Fibroblast of skin of right quadriceps (primary cell): ENCODE measurements around the gene PSMG4.

Experiments
- DNase-seq: peaks from one replicate; pipeline ENCODE4 v3.0.0-alpha.2; 2013

PSMG4 gene

DNA sequence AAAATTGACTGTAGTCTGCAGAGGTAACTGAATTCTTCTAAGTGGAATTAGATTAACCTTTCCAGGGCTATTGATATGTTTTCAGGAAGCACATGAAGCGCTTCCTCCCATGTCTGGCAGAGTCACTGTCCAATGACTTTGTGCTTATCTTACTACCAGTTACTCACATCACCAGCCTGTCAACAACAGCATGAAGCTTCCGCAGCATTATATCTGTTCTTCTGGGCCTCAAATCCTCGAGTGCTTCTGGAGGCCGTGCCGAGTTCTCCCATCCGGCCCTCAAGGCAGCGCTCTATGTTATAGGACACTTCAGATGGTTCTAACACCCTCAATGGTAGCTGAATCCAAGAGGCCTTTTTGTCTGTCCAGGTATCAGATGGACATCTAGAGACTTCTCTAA is 33.2 kb downstream of the PSMG4 start:
- no peak for DNase-seq

DNA sequence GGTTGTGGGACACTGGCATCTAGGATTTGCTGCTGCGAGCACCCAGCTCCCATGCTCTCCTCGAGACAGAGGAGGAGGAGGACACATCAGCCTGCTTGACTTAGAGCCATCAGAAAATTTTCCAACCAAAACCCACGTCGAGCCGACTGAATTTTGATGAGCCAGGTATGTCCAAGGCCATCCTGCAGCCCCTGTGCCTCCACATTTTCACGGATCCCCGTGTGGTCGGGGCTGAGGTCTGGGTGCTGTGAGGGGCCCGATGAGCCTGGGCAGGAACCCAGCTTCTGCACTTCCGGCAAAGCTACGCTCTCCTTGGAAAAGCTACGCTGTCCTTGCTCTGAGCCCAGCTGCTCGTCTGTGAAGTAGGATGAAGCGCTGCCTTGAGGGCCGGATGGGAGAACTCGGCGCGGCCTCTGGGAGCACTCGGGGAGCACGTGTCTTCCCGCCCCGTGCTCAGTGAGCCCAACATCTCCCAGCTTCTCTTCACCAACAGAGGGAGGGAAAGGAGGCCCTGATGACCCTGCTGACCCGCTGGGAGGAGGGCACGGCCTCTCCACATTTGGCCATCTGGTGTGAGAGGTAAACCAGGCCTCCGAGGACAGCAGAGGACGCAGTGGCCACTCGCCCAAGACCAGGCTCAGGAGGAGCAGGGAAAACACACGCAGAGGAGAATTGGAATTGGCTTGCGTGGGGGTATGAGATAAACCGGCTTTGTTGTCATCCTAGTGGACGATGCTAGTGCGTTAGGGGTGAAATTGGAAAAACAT is 33.9 kb downstream of the PSMG4 start:
- DNase-seq: no peak

DNA sequence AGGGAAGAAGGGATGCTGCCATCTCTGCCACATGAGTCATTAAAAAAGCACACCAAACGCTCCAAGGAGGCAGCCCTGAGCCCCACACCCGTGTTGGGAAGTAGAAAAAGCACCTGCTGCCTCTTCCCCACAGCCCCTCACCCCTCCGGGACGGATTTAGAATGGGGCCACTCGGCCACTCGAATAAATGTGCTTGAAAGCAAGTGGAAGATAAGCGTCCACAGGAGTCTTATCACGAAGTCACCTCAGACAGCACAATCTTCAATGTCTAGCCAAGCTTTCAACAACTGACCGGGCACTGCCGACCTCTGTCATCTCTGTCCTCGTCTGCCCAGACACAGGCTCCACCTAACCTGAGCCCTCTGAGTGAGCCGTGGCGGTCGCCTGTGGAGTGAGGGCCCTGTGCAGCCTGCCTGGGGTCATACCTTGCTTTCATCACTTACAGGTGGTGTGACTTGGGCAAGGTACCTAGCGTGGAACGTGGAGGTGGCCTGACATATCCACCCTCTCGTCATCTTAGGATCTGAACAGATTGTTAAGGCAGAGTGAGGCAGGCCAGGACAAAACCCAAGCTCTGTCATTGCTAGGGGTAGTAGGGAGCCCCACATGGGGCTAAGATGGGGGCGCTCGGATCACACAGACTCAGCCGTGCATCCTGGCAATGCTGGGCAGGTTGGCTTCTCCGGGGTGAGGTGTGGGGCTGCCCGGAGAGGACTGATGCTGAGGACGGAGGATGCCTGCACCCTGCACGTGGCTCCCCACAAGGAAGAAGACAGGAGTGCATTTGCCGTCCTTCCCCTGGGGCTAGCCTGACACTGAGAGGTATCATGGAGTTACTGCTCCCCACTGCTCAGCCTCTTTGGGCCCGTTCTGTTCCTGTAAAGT is 34.8 kb downstream of the PSMG4 start:
- no peak for DNase-seq

DNA sequence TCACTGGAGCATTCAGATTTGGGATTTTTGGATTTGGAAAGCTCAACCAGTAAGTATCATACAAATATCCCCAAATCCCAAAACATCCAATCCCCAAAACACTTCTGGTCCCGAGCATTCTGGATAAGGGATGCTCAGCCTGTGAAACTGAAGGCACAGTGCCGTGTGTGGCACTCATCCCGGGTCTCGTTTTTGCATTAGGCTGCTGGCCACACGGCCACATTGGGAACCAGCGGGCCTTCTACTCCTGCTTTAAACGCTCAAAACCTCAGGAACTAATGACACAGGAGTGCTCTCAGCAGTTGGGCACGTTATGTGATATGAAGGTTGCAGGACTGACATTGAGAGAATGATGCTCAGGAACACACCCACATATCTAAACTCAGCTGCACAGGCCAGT is 35.6 kb downstream of the PSMG4 start:
- DNase-seq: no peak

DNA sequence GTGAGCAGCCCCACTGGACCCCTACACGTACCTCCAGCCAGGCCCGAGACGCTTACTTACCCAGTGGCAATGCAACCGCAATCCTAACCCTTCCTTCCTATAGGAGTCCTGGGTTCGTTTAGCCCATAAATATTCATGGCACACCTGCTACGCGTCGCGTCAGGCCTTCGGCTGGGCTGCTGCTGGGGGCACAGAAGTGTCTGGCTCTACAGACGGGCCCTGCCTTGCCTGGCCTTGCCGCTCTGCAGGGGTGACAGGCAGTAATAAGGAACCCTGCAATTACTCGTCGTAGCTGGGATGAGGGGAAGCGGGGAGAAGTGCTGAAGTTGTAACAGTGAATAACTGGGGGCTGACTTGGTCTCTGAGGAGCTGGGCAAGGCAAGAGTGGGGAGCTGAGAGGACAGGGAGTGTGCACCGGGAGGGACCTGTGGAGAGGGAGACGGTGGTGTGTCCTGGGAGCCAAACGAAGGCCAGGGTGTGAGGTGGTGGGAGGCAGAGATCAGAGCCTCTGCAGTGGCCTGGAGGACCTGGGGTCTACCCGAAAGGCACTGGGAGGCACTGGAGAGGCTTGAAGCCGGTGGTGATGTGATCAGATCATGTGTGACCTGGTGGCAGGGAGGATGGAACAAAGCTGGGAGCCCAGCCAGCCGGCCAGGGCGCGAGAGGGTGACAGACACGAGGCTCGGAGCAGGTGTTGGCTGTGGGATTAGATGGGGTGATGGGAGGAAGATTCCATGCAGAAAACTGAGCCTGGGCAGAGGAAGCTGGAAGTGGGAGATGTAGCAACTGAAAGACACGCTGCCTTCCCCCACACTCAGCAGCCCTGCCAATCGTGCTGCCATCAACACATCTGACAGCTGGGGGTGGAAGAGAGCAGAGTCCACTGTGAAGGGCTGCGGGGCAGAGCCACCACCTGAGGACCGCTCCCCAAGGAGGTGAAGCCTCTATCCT is 36.4 kb downstream of the PSMG4 start:
- no peak for DNase-seq

DNA sequence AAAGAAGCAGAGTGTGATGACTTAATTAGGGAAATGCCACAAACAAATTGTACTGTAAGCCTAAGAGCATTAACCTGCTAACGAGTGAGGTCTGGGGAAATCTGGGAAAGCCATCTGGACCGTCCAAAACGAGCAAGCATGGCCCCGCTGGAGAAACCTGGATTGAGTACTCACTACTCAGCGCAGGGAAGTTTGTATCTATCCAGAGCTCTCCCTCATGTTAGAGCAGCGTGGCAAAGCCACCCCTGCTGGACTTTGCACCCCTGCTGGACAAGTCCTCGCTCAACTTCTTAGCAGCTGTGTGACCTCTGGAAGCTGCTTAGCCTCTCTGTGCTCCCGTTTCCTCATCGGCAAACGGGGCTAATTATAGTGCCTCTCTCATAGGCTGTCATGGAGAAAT is 37.3 kb downstream of the PSMG4 start:
- no peak for DNase-seq

DNA sequence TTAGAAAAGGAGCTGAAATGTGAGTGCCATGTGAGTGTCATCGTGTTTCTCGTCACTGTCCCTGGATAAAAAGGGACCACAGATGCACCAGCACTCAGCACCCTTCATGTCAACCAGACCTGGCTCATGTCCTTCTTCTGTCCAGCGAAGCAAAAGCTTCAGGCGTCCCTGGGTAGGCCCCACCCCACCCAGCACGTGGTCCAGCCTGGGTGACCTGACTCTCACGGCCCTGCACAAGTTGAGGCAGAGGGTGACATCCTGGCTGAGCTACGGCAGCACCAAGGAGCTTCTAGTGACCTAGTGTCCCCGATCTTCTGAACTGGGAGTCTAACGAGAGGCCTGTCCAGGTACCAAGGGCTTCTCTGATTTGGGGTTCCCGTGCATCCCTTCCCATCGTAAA is 37.8 kb downstream of the PSMG4 start:
- DNase-seq: no peak

DNA sequence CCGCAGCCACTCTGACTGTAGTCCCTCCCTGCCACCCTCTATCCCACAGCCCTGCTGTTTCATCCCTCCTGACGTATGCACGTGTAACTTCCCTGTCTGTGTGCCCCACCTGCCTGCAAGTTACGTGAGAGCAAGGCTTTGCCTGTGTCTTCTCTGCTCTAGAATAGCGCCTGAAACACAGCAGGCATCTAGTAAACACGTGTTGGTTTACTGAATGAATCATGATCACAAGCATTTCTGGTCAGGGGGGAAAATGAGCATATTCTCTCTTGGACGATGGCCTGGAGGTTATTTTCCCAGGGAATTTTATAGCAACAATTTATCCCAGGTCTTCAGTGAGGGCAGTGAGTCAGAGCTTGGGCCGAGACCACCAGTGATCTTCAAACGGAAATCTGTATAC is 38.3 kb downstream of the PSMG4 start:
- DNase-seq: no peak

DNA sequence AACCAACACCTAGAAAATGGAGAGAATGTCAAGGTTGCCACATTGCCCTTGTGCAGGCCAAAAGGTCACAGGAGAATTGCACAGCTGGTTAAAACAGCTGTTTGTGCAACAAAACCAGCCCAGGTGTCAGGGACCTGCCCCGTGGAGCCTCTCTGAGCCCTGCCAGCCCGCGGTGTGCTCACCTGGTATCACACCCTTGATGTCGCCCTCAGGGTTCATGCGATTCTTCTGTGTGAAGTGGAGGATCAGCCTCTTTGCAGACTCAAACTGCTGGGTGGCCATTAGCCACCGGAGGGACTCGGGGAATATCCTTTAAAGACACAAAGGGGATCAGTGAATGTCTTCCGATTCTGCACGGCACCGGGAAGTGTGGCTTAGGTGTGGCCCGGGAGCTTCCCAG is 39.2 kb downstream of the PSMG4 start:
- no peak for DNase-seq

DNA sequence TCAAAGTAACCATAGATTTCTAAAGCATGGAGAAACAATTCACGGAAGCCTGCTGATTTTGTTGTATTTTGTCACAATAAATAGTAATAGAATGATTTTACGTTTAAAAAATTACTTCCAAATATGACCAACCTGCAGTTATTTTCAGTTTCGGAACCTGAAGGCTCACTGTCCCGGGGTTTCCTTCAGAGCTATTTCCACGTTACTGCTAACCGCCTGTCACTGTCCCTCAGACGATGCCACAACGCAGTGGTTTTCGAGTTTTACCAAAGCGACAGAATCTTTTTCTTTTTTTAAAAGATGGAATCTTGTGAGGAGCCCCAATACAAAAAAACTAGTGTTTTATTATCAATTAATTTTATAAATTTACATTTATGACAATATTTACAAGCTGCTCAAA is 40.5 kb downstream of the PSMG4 start:
- DNase-seq: no peak

DNA sequence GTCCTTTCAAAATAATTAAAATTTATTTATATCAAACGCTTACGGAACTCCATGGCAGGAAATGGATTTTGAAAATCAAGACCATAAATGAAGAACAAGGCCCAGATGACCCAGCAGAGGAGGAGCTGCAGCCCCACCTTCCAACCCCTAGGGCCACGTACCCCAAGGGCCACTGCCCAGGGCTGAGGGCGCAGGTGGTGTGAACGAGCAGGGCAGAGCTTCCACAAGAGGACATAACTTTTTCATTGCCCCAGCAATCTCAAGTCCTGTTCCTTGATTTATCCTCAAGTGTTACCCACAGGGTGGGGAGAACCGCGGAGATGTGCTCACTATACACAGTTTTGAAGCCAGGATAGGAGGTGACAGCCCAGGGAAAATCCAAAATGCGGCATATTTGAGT is 42.8 kb downstream of the PSMG4 start:
- DNase-seq: no peak

DNA sequence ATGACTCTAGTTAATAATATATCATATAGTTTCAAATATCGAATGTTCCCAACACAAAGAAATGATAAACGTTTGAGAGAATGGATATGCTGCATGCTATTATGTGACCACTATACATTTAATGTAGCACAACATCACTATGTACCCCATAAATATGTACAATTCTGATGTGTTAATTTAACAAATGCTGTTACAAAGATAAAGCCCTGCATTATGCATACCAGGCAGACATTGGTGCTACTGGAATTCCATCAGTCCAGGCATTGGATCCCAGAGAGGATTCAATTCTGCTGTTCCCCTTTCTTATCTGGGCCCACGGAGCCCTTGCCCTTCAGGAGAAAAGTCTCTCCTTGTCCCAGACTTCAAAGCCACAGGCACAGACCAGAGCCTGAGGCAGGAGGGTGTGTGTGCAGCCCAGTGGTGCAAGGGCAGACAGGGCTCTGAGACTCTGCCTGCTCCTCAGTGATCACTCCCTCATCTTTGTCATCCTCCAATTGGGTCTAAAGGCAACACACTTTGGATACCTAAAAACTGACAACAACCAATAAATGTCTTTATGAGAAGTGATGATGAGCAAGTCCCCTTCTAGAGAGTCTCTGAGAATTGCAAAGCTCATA is 45.2 kb downstream of the PSMG4 start:
- DNase-seq: no peak

DNA sequence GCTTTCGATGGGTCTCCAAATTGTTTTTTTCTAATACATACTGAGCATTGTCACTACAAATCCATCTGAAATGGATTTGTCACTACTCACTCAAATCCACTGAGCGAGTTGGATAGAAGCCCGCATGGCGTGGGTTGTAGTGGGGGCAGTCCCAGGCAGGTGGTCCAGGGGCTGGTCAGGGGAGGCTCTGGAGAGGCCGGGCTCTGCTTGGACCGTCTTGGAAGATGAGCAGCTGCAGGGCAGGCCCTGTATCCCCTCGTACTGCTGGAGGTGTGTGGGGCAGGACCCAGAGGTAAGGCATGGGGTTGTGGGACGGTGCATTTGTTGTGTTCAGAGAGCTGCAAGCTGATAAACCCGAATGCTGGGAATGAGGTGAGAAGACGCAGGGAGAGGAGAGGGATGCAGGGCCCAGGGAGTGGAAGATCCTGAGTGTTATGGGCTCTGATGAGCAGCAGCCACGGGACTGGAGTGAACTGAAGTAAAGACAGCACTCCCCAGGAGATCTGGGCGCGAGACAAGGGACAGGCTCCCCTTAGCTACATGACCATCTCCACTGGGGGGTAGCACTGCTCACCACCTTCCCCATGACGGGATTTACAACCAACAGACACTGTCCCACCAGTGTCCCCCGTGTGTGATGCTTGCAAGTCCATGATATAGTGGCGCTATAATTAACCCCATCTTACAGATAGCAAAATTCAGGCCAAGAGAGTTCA is 45.9 kb downstream of the PSMG4 start:
- no peak for DNase-seq

DNA sequence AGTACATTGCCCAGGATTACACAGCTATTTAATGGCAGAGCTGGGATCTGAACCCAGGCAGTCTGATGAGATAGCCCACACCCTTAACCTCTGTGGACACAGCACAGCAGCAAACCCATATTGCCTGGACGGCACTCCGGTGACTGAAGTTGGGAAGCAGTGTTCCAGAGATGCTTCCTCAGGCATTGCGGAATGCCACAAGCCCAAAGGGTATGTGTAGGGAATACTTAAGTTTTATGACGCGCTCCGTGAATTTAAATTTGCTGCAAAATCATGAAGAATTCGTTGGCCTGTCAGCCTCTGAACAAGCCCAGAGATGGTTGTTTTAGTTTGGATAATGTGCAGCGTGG is 46.4 kb downstream of the PSMG4 start:
- no peak for DNase-seq

DNA sequence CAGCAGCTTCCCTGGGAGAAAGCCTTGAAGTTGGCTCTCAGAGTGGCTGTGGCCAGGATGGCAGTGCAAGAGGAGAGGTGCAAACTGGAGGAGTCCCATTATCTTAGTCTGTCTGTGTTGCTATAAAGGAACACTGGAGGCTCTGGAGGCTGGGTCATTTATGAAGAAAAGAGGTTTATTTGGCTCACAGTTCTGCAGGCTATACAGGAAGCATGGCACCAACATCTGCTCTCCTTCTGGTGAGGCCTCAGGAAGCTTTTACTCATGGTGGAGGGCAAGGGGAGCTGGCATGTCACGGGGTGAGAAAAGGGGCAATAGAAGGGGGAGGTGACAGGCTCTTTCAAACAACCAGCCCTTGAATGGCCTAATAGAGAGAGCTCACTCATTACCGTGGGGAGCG is 47.1 kb downstream of the PSMG4 start:
- no peak for DNase-seq

DNA sequence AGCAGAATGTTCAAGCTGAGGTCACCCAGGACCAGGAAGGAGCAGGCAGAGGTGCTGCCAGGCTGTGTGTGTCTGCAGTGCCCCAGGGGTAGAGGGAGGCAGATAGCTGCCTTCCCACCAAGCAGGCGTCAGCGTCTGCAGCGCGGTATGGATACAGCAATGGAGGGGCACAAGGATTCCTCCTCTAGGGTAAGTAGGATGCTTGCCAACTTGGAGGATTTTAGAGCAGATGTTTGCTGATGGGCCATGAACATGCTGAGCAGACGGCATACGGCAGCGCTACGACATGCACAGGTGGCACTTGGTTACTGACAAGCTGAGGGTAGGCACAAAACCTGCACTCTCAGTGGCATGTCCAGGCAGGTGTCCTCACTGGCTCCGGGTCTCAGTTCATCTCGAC is 48.1 kb downstream of the PSMG4 start:
- no peak for DNase-seq

DNA sequence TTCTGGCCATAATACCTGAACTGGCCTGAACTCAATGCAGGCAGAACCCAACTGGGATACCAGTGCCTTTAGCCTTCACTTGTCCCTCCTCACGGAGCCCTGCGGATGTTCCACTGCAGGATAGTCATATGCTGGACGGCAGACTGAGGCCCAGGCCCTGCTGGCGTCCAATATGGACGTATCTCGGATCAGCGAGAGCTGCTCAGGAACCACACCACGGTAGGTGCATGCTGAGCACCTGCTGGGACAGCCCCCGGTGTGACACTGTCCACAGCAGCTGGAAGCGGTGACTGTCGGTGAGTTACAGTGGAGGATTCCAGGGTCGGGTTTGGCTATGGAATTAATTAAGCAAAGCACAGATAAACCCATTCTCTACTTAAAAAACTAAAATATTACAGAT is 48.7 kb downstream of the PSMG4 start:
- DNase-seq: no peak

DNA sequence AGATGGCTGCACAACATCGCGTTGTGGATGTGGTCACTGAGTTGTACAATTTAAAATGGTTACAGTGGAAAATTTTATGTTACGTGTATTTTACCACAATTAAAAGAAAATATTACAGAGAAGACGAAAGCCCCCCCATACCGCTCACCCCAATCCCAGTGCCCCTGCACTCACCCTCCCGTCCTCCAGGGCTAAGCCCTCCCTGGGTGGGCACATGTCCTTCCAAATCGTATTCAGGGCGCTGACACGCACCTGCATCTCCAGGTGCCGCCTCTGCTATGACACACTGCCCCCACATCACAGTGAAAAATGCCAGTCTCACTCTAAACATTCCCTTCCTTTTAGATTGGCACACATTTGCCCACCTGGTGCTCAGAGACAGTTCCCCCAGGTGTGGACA is 49.4 kb downstream of the PSMG4 start:
- no peak for DNase-seq

DNA sequence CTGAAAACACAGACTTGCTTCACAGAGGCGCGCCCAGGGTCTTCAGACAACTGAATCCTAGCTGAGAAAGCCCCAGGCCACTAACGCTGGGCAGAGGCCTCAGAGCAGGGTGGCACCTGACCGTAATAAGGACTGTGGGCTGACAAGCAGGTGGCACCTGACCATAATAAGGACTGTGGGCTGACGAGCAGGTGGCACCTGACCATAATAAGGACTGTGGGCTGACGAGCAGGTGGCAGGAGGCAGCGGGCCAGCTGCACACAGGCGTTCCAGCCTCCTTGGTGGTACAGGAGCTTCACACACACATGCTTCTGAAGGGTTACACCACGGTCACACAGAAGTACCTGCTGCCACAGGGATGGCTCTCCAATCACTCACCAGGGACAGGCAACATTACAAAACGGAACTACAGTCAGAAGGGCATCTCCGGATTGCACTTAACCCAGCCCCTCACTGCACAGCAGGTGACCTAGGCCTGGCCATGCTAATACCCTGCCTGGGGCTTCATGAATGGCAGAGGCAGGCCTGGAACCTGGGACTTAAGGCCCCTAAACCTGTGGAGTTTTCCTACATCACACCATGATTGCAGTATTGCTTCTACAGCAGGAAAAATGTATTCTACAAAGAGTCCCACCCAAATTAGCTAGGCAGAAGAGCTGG is 50.8 kb downstream of the PSMG4 start:
- DNase-seq: no peak

DNA sequence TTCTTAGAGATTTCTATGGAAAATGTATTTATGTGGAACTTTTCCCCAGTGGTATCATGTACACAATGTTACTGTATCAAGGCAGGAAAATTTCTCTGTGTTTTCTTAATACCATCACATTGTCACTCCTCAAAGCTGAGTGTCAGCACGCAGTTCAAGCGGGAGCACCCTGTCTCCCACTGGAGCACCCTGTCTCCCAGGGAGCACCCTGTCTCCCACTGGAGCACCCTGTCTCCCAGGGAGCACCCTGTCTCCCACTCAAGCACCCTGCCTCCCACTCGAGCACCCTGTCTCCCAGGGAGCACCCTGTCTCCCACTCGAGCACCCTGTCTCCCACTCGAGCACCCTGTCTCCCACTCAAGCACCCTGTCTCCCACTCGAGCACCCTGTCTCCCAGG is 51.3 kb downstream of the PSMG4 start:
- DNase-seq: no peak

DNA sequence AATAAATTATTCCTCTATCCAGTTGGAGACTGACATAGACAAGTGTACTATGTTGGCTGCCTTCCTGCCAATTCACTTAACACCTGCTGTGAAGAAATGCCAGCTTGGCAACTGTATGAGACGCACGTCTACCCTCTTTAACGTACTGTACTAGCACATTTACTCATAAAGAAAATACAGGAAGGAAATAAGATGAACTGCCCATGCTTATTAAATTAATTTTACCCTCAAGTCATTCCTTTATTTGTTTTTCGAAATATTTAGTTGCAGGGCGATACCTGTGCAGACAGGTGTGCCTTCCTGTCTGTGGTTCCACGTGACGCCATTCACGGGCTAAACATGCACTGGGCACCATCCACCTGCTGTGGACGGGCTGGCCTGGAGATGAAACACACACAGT is 52.0 kb downstream of the PSMG4 start:
- no peak for DNase-seq

DNA sequence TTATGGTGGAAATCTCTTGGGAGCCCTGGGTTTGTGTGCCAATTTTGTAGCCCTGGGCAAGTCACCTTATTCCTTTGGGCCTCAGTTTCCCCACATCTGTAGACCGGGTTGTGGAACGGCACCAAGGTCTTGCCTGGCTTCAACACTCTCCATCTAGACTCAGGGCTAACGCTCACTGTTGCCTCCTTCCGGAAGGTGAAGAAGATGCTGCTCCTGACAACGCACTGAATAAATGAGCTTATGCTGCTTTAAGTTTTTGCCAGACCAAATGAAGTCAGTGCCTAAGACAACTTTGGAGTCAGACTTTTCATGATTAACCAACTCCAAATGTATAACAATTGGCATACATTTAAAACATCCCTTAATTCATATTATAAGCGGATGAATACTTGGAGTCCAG is 53.1 kb downstream of the PSMG4 start:
- no peak for DNase-seq
